Measurements from ENCODE around the gene OCA2.

OCA2 gene

GRCh38 chr15:27937851-27938250, 161.3 kb downstream of the OCA2 start:
- DNase-seq (ENCODE audit: low read depth): no peak

GRCh38 chr15:27936164-27936563, 163.0 kb downstream of the OCA2 start:
- no peak for DNase-seq (ENCODE audit: low read depth)

GRCh38 chr15:27935328-27935727, 163.8 kb downstream of the OCA2 start:
- DNase-seq (ENCODE audit: low read depth): no peak

GRCh38 chr15:27934782-27935181, 164.3 kb downstream of the OCA2 start:
- no peak for DNase-seq (ENCODE audit: low read depth)

- DNase-seq (ENCODE audit: low read depth): no peak
Observed at GRCh38 chr15:27933562-27933961, 165.6 kb downstream of the OCA2 start.

GRCh38 chr15:27932600-27932999, 166.5 kb downstream of the OCA2 start:
- DNase-seq (ENCODE audit: low read depth): no peak

- DNase-seq (ENCODE audit: low read depth): no peak
Observed at GRCh38 chr15:27928386-27928785, 170.7 kb downstream of the OCA2 start.

- no peak for DNase-seq (ENCODE audit: low read depth)
Observed at GRCh38 chr15:27912283-27912682, 186.8 kb downstream of the OCA2 start.

- no peak for DNase-seq (ENCODE audit: low read depth)
Observed at GRCh38 chr15:27906802-27907201, 192.3 kb downstream of the OCA2 start.

GRCh38 chr15:27903405-27903804, 195.7 kb downstream of the OCA2 start:
- DNase-seq (ENCODE audit: low read depth): no peak

- DNase-seq (ENCODE audit: low read depth): no peak
Observed at GRCh38 chr15:27902680-27903385, 196.3 kb downstream of the OCA2 start.

GRCh38 chr15:27899583-27900285, 199.4 kb downstream of the OCA2 start:
- DNase-seq (ENCODE audit: low read depth): no peak

- DNase-seq (ENCODE audit: low read depth): no peak
Observed at GRCh38 chr15:27897481-27897880, 201.6 kb downstream of the OCA2 start.

- no peak for DNase-seq (ENCODE audit: low read depth)
Observed at GRCh38 chr15:27894645-27895044, 204.5 kb downstream of the OCA2 start.

- DNase-seq (ENCODE audit: low read depth): no peak
Observed at GRCh38 chr15:27889258-27889657, 209.9 kb downstream of the OCA2 start.

GRCh38 chr15:27885201-27885600, 213.9 kb downstream of the OCA2 start:
- no peak for DNase-seq (ENCODE audit: low read depth)

- no peak for DNase-seq (ENCODE audit: low read depth)
Observed at GRCh38 chr15:27884726-27885125, 214.4 kb downstream of the OCA2 start.

GRCh38 chr15:27878841-27879240, 220.3 kb downstream of the OCA2 start:
- DNase-seq (ENCODE audit: low read depth): no peak

GRCh38 chr15:27873828-27874227, 225.3 kb downstream of the OCA2 start:
- DNase-seq (ENCODE audit: low read depth): no peak

- DNase-seq (ENCODE audit: low read depth): no peak
Observed at GRCh38 chr15:27873039-27873438, 226.1 kb downstream of the OCA2 start.

GRCh38 chr15:27872355-27872754, 226.8 kb downstream of the OCA2 start:
- no peak for DNase-seq (ENCODE audit: low read depth)

GRCh38 chr15:27871902-27872260, 227.2 kb downstream of the OCA2 start:
- no peak for DNase-seq (ENCODE audit: low read depth)

- DNase-seq (ENCODE audit: low read depth): no peak
Observed at GRCh38 chr15:27871078-27871901, 227.8 kb downstream of the OCA2 start.
